DMS153 (cell line): ENCODE data around the gene PMPCA.
A peak's percentile ranks its signal among the peaks of the same experiment; 100 is the strongest.
"Not testable (repeated sequence)": the region's sequence is repeated elsewhere in the genome, so short reads cannot be mapped to it uniquely, and the experiment has no call there.

Experiments used
- DNase-seq: peaks from one replicate; lab custom pipeline; 2025; lab: John Stamatoyannopoulos, UW

Gene PMPCA

GRCh38 chr9:136394312-136395019 lies 16.0 kb upstream of the PMPCA start:
- no peak for DNase-seq

DNA sequence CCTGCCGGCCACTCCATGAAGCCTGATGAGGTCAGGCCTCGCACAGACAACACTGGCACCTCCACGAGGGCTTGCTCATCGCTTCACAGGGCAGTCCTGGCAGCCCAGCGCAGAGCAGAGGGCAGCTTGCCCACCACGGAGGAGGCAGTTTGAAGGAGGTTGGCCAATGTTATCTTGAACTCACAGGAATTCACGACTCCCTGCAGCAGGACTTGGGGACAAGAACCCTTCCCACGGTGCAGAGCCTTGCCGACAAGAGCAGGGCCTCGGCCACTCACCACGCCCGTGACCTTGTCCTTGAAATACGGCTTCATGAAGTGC lies 15.5 kb upstream of the PMPCA start:
- no peak for DNase-seq

DNA sequence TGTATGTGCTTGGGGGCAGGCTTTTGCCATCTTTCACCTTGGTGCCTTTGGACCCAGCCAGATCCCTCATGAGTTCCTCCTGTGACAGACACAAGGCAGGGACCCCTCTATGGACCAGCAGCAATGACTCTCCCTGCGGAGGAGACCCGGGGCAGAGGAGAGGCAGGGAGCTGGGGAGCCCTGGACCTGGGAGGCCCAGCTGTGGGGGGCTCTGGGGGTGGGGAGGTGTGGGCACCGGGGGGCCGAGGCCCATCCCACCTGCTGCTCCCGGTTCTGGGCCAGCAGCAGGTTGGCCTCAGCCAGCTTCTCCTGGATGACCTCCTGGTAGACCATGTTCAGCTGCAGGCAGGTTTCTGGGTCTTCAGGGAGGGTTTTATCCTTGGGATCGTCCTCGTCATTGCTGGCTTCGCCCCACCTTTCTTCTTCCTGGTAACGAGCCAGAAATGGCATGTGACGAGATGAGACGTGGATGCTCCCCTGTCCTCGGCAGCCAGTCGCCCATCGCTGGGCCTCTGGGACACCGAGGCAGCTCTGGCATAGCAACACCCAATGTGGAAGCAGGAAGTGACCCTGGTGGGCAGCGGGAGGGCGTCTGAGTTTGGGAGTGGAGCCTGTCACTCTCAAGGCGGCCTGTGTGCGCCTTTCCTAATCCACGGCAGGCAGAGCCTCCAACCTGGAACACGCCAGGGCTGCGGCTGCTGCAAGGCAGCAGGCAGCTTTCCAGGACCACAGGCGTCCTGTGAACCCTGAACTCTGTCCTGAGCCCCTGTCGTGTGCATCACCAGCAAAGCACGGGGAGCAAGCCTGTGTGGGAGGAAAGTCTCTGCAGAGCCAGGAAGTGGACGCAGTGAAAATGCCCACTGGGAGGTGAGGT lies 14.9 kb upstream of the PMPCA start:
- no peak for DNase-seq

DNA sequence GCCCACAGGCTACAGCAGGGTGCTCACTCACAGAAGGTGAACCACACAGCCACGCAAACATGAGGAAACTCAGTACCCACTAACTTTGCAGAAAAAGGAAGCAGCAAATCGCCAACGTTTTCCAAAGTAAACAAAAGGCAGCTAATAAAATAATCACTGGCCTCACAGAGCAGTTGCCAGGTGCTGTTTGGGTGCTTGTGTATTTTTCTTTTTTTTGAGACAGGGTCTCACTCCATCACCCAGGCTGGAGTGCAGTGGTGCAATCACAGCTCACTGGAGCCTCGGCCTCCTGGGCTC lies 14.3 kb upstream of the PMPCA start:
- no peak for DNase-seq

GRCh38 chr9:136397643-136398042 lies 12.8 kb upstream of the PMPCA start:
- no peak for DNase-seq

- no peak for DNase-seq
Measured at GRCh38 chr9:136398286-136398685, 12.2 kb upstream of the PMPCA start.

GRCh38 chr9:136399176-136400037 lies 11.1 kb upstream of the PMPCA start:
- no peak for DNase-seq

DNA sequence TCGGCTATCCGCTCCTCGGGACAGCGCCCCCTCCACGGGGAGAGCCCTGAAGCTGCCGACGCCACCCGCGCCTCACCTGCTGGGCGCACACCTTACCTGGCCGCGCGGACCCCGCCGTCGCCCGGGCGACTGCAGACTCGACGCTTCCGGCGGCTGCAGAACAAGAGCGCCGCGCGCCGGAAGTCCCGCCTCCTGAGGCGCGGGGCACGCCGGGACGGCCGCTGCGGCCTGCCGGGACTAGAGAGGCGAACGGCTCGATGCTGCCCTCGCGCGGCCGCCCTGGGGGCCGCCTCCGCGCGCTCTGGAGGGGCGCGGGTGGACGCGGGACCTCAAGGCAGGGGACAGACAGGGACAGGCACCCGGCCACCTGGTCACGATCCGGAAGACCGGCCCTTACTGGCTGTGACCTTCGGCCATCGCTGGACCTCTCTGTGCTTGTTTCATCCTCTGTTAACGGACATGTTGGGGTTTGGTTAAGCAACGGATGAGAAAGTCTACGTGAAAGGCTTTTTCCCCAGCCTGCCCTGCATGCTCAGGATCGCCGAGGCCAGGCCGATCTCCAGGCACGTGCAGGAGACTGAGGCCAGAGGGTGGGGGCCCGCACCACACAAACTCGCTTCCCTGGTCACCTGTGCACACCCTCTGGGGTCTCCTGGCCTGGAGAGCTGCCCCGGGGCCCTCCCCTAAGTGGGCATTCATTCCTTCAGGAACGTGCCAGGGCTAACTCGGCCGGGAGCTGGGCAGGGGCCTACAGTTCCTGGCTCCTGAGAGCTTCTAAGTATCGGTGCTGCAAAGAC lies 10.2 kb upstream of the PMPCA start, which contains the start of gene SNAPC4:
SNAPC4 (minus strand) TSS at position 133 of the 797 bp plus-strand sequence. CDS start 1,742 bp downstream, outside the sequence.
- peak; percentile 78 for DNase-seq

GRCh38 chr9:136401173-136401922 lies 9.1 kb upstream of the PMPCA start:
- no peak for DNase-seq

- no peak for DNase-seq
Measured at GRCh38 chr9:136402067-136402466, 8.4 kb upstream of the PMPCA start.

DNA sequence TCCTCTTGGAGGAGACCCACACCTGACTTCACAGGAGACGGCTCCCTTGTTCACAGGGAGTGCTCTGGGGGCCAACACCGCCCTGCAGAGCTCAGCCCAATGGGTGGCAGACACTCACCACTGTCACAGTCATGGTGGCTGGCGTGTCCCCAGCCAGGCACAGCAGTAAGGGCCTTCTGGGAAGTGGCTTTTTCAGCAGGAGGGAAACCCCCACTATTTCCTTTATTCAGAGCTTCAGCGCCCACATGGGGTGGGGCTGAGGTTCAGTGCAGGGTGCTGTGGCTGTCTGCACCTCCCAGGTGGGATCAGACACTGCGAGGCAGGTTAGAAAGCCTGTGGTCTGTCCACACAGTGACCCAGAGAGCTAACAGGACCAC lies 6.9 kb upstream of the PMPCA start:
- no peak for DNase-seq

GRCh38 chr9:136403915-136404800 lies 6.3 kb upstream of the PMPCA start:
- no peak for DNase-seq

DNA sequence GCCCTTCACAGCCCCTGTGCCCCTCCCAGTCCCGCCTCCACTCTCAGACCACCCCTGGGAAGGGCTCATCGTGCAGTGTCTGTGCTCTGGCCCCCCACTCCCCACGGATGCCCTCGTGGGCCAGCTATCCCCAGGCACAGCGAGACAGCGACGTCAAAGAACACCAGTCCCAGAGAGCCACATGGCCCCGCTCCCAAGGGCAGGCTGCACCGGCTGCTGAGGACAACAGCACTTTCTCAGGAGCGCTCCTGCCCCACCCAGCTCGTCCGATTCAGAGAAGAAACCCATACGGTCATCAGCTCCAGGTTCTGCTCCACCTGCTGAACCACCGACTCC lies 5.7 kb upstream of the PMPCA start:
- DNase-seq: no peak

- no peak for DNase-seq
Measured at GRCh38 chr9:136405481-136405880, 5.0 kb upstream of the PMPCA start.

GRCh38 chr9:136405904-136406303 lies 4.6 kb upstream of the PMPCA start:
- DNase-seq: not testable (repeated sequence)

GRCh38 chr9:136407061-136407460 lies 3.4 kb upstream of the PMPCA start:
- not testable (repeated sequence) for DNase-seq

- DNase-seq: no peak
Measured at GRCh38 chr9:136407911-136408310, 2.5 kb upstream of the PMPCA start.

- DNase-seq: no peak
Measured at GRCh38 chr9:136409557-136410455, 652 bp upstream of the PMPCA start.

DNA sequence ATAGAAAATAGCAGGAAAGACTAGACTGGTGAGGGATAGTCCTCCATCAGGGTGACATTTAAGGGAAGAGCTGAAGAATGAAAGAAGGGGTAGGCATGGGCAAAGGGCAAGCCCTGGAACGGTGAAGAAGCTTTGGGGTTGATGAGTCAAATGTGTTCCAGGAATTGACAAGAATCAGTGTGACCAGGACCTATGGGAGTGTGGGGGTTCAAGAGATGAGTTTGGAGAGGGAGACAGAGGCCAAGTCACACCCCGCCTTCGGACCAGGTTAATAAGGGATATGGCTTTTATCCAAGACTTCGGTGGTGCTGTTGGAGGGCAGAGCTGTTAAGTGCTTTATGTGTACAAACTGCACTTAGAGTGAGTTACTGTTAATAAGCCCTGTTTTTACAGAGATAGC lies 920 bp downstream of the PMPCA start:
- DNase-seq: no peak
